Measurements from ENCODE around the gene RBM15.

DNA sequence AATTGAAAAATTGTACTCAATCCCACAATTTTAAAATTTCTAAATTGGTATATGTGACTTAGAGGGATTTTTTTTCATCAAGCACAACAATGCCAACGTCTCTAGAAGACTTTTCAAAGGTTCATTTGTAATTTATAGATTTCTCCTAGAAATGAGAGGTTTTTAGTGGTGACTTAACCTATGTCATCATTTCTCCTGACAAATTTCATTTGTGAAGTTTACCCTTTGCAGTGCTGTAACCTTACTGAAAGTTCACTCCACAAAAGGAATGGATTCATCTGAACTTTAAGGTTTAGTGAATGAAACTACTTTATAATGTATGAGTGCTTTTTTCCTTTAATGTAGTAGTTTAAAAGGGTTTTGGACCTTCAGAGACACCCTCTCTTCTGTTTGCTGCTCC, 16.1 kb downstream of the RBM15 start:
- TF ChIP-seq, protein P1, sequence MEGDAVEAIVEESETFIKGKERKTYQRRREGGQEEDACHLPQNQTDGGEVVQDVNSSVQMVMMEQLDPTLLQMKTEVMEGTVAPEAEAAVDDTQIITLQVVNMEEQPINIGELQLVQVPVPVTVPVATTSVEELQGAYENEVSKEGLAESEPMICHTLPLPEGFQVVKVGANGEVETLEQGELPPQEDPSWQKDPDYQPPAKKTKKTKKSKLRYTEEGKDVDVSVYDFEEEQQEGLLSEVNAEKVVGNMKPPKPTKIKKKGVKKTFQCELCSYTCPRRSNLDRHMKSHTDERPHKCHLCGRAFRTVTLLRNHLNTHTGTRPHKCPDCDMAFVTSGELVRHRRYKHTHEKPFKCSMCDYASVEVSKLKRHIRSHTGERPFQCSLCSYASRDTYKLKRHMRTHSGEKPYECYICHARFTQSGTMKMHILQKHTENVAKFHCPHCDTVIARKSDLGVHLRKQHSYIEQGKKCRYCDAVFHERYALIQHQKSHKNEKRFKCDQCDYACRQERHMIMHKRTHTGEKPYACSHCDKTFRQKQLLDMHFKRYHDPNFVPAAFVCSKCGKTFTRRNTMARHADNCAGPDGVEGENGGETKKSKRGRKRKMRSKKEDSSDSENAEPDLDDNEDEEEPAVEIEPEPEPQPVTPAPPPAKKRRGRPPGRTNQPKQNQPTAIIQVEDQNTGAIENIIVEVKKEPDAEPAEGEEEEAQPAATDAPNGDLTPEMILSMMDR (conservative IDR thresholded peaks at IDR 0.05 in 1 of 2, IDR thresholded peaks at IDR 0.05 in 1 of 2; ENCODE audit: low read depth in 1 of 2, low read length in 2 of 2) = no peak
- no peak for TF ChIP-seq EZH2 (IDR thresholded peaks at IDR 0.05; ENCODE audit: low read length, missing control alignments)

Measured in fibroblast of lung (primary cell).